Astrocyte (in vitro differentiated cells and primary cell): Measurements from ENCODE around the gene TMEM129.

Experiments
- CTCF ChIP-seq: IDR thresholded peaks from 2 replicates; pipeline ENCODE4 v1.5.1; 2011; ENCODE audit warnings: low read depth, mild to moderate bottlenecking, inconsistent platforms, low read length, moderate library complexity; ENCODE audit not compliant: insufficient read depth
- EZH2 ChIP-seq: IDR thresholded peaks from 2 replicates; pipeline ENCODE4 v1.6.1; 2012; ENCODE audit warnings: mild to moderate bottlenecking, low read length, inconsistent platforms; ENCODE audit not compliant: insufficient read depth

- no peak for TF ChIP-seq CTCF
- TF ChIP-seq EZH2, result no peak
Observed at GRCh38 chr4:1667273-1667672, 53.9 kb downstream of the TMEM129 start.
